ENCODE data around the gene ZNF598.

GRCh38 chr16:2044541-2044940 lies 34.9 kb upstream of the ZNF598 start:
- no peak for TF ChIP-seq ZNF274 (IDR thresholded peaks at IDR 0.05; ENCODE audit: low read depth, low read length)
- TF ChIP-seq YY1 (IDR thresholded peaks at IDR 0.05; ENCODE audit: insufficient read depth, insufficient read length) = no peak
